Astrocyte of the cerebellum (primary cell): ENCODE results near the gene NUDT14.

Source experiments
- DNase-seq: peaks from one replicate; pipeline ENCODE4 v3.0.0-alpha.2; 2011; ENCODE audit warnings: low read depth
- H3K4me3 ChIP-seq: 2 replicates; pipeline ENCODE4 v1.5.1; 2011; ENCODE audit warnings: mild to moderate bottlenecking, low read depth, low read length, moderate library complexity
- CTCF ChIP-seq: IDR thresholded peaks from 2 replicates; pipeline ENCODE4 v1.5.1; 2012; ENCODE audit warnings: low read length, low read depth, moderate library complexity, mild to moderate bottlenecking; ENCODE audit errors: missing control alignments
- in situ Hi-C: cut with HindIII; loops from 2 replicates; pipeline ENCODE4 v1.10.0; 2017; ENCODE audit warnings: low sequenced_read_pairs

NUDT14 gene

GRCh38 chr14:105166571-105167302 is 14.4 kb downstream of the NUDT14 start:
- DNase-seq, result no peak
- no peak for TF ChIP-seq CTCF
- in situ Hi-C loops, result no loop called here
- H3K4me3 ChIP-seq, result no peak overlapping the region

- no peak for DNase-seq
- in situ Hi-C loops, result no loop called here
- H3K4me3 ChIP-seq, result no peak overlapping the region
- TF ChIP-seq CTCF, result no peak
Measured at GRCh38 chr14:105165761-105166485, 15.2 kb downstream of the NUDT14 start.

DNA sequence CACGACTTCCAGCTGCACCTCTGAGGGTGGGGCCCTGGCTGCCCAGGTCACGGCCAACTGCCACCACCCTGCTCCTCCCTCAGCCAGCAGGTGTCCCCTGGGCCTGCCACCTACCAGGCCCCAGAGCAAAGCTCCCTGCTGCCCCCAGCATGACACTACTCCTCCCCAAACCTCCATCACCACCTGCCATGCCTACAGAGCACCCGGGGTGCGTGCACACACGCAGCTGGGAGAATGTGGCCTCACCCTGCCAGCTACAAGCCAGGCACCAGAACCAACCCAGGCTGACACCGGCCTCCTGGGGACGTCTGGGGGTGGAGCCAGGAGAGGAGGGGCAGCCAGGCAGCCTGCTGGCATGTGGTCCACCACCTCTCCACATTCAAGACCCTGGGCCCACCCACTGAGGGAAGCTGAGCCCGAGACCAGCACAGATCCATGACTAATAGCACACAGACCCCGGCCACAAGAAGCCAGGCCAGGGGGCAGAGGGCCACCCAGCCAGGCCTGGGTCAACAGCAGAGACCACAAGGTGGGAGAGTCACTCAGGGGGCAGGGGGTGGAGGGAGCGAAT is 15.9 kb downstream of the NUDT14 start:
- in situ Hi-C loops, result no loop called here
- no peak overlapping the region for H3K4me3 ChIP-seq
- no peak for TF ChIP-seq CTCF
- DNase-seq, result no peak

GRCh38 chr14:105163040-105163742 is 17.9 kb downstream of the NUDT14 start:
- DNase-seq, result no peak
- no peak overlapping the region for H3K4me3 ChIP-seq
- no peak for TF ChIP-seq CTCF
- in situ Hi-C loops, result no loop called here

DNA sequence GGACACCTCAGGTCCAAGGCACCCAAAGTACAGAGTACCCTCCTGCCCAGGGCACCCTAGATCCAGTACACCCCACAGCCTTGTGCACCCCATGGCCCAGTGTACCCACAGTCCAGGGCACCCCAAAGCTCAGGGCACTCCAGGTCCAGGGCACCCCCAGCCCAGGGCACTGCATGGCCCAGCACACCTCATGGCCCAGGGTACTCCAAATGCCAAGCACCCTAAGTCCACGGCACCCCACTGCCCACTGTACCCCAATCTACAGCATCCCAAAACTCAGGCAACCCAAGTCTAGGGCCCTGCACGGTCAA is 18.5 kb downstream of the NUDT14 start:
- no peak for DNase-seq
- TF ChIP-seq CTCF, result no peak
- in situ Hi-C loops, result no loop called here

GRCh38 chr14:105161964-105162668 is 19.0 kb downstream of the NUDT14 start:
- TF ChIP-seq CTCF, result no peak
- no peak overlapping the region for H3K4me3 ChIP-seq
- in situ Hi-C loops, result no loop called here
- no peak for DNase-seq

More for the DNA sequence above, 18.5 kb downstream of the NUDT14 start:
- H3K4me3 ChIP-seq, result no peak overlapping the region
